ENCODE data around the gene MUS81.
A peak's percentile ranks its signal among the peaks of the same experiment; 100 is the strongest.
"Not testable (repeated sequence)": the region's sequence is repeated elsewhere in the genome, so short reads cannot be mapped to it uniquely, and the experiment has no call there.

MUS81 gene

DNA sequence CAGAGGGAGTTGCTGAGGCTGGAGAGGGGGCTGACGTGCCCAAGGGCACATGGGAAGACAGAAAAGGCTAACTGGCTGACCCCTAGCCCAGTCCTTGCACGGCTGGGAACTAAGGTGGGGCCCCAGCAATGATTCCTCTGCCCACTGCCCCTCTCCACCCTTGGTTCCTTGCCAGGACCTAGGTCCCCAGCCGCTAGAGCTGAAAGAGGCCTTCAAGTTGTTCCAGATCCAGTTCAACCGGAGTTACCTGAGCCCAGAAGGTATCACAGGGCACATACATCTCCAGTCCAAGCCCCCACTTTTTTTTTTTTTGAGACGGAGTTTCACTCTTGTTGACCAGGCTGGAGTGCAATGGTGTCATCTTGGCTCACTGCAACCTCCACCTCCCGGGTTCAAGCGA is 19.8 kb downstream of the MUS81 start:
- DNase-seq, result no peak

DNA sequence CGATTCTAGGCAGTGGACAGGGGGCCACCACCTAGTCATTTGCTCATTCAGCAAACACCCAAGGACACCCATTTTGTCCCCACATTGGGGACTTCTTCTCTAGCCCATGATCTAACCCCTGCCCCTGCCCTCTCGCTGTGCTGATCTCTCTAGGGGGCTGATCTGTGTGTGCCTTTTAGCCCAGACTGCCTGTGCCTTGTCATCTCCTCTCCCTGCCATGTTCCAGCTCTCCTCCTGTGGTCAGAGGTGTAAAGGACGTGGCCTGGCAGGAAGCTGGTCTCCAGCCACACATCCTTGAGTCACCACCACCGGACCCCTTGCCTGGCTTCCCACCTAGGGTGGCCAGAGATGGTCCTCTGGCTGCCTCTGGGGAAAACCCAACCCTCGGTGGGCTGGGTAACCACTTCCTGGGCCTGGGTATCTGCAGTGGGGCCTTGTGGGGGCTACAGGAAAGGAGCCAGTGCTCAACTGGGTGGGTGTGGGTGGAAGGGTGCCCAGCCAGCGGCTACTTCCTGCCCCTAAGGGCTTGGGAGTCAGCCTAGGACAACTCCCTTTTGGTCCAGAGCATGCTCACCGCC is 20.7 kb downstream of the MUS81 start:
- no peak for DNase-seq

DNA sequence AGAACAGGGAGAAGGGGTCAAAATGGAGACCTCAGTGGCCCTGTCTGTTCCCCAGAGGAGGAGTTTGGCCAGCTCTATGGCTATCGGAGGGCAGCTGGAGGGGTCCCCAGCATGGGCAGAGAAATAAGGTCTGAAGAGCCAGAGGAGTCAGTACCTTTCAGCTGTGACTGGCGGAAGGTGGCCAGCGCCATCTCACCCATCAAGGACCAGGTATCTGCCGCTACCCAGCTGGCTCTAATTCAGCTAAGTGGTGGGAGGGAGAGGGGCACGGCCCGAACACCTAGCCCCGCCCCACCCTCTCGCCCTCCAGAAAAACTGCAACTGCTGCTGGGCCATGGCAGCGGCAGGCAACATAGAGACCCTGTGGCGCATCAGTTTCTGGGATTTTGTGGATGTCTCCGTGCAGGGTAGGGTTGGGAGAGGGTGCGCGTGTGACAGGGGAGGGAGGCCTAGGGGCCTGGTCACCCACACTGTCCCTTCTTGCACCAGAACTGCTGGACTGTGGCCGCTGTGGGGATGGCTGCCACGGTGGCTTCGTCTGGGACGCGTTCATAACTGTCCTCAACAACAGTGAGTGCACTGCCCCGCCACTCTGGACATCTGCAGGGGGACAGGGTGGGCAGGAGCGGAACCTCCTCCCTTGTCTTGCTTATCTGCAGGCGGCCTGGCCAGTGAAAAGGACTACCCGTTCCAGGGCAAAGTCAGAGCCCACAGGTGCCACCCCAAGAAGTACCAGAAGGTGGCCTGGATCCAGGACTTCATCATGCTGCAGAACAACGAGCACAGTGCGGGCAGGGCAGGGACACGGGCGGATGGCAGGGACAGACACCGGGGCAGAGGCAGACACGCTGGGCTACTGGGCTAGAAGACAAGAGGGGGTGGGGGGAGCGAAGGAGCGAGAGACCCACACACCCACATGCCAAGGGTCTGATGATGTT is 22.2 kb downstream of the MUS81 start:
- no peak for DNase-seq

DNA sequence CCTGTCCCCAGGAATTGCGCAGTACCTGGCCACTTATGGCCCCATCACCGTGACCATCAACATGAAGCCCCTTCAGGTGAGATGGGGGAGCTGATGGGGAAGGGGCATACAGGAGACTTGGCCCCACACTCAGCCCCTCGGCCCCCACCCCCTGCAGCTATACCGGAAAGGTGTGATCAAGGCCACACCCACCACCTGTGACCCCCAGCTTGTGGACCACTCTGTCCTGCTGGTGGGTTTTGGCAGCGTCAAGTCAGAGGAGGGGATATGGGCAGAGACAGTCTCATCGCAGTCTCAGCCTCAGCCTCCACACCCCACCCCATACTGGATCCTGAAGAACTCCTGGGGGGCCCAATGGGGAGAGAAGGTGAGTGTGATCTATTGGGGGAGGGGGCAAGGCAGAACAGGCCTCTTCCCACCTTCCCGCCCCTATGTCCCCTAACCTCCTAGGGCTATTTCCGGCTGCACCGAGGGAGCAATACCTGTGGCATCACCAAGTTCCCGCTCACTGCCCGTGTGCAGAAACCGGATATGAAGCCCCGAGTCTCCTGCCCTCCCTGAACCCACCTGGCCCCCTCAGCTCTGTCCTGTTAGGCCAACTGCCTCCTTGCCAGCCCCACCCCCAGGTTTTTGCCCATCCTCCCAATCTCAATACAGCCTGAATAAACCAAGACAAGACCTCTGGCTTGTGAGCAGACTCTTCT is 23.0 kb downstream of the MUS81 start:
- DNase-seq, result no peak

DNA sequence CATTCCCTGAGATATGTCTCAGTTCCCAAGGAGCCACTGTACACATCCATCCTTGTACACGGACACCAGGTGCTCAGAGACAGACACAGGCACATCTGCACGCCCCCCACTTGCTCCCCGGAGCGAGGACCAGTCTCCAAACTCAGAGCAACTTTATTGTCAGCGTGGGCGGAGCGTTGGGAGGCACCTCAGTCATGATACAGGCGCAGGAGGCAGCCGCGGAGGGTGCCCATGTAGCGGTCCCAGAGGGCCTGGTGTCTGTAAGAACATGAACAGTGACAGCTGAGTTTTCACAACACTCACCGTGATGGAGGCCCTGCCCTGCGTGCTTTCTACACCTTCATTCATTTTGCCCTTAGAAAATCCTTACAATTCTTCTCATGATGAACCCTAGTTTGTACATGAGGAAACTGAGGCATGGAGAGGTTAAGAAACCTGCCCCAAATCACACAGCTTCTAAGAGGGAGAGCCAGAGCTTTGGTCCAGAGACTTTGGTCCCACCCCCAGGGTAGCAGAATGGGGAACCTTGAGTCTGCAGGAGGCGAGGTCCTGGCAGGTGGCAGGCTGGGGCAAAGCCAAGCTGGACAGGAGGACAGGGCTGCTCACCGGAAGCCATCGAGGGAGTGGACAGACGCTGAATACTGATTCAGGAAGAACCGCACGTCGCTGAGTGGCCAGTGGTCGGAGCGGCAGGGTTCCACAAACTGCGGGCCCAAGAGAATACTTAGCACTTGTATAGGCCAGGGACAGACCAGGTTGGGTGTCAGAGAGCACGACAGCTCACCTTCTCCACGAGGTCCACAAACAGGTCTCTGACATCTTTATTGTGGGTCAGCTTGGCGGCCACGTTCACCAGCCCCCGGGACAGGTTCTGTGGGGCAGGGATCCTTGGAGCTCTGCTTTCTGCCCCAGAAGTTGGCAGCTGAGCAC is 23.8 kb downstream of the MUS81 start:
- DNase-seq, result no peak

DNA sequence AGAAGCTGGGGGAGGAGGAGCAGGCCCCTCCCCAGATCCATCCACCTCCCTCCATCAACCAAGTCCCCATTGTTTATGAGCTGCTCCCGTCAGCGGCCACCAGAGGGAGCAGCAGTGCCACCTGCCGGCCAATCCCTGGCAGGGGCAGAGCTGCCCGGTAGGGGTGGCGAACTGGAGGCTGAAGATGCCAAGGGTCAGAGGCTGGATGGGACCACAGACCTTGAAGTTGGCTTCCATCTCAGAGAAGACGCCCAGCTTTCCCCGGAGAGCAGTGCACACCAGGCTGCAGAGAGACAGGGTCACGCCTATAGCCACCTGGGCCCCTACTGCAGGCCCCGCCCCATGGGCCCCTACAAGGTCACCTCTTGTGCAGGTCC is 24.5 kb downstream of the MUS81 start:
- DNase-seq, result peak; percentile 40 to 79 (median 64)

DNA sequence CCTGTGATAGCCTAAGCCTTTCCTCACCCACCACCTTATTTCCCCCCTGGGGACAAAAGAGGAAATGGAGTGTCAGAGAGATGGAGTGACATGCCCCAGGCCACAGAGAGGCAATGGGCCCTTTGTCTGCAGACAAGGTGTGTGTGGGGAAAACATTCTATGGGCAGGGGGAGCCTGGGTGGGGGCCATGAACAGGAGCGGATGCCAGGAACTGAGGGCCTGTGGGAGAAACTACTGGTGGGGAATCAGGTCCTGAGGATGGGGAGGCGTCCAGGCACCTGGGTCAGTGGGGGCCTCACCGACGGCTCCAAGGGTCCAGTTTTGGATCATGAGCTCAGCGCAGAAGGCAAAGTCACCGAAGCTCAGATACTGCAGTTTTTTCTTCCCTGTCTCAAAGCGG is 25.0 kb downstream of the MUS81 start:
- DNase-seq, result no peak

DNA sequence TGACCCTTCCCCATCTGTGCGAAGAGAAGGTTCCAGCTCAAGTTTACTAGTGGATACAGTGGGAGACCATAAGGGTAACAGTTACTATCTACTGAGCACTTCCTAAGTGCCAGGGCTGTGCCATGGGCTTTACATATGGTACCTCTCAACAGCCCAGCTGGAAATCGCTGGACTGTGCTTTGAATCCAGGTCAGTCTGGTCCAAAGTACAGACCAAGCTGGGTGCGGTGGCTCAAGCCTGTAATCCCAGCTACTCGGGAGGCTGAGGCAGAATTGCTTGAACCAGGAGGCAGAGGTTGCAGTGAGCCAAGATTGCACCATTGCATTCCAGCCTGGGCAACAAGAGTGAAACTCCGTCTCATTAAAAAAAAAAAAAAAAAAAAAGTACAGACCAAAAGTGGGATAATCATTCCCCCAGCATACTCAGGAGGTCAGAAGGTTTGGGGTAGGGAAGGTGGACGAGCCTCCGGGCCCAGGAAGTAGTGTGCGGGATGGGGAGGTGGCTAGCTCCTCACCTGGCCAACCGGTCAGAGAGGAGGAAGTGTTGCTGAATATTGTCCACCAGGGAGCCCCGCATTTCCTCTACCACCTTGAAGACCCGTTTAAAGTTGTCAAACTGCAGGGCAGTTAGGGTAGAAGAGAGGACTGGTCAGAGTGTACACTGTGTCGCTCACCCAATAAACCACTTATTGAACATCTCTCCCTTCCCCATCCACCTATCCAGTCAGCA is 25.7 kb downstream of the MUS81 start:
- no peak for DNase-seq

DNA sequence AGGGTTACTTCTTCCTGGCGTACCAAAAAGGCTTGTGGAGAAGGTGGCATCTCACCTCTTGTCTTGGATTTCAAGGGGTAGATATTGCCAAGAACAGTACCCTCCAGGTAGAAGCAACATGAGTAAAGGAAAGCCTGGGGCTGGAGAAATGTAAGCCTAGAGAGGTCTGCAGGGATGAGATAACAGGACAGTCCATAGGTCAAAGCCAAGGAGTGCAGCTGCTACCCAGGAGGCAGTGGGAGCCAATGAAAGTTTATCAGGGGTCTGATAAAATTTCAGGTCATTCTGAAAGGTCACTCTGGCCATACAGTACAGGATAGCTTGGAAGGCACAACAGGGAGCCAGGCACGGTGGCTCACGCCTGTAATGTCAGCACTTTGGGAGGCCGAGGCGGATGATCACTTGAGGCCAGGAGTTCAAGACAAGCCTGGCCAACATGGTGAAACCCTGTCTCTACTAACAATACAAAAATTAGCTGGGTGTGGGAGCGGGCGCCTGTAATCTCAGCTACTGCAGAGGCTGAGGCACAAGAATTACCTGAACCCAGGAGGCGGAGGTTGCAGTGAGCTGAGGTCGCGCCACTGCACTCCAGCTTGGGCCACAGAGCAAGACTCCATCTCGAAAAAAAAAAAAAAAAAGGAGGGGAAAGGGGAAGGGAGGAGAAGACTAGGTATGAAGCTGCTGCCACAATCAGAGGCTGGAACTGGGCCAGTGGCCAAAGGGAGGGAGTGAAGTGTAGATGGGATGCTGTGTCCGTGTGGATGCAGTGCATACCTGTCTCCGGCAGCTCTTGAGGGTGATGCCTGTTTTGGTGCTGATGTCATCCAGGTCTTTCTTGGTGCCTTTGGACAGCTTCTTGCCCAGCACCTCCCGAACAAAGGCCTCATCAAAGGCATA is 26.8 kb downstream of the MUS81 start:
- no peak for DNase-seq

DNA sequence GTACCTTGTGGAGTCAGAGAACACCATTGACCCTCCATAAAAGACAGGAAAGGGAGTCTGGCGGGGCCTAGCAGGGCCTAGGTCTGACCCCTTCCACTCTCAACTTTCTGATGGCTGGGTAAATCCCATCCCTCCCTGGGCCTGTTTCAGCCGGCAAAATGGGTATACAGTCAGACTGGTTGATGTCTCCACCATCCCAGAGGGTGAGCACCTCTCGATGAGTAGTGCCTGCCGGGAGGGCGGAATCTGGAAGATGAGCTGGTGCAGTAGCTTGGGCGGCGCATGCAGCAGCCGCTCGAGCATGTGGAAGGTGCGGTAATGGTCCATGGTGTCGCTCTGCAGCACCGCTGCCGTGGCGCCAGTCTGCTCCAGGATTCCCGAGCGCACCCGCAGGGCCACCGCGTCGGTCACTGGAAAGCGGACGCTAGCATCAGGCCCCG is 27.5 kb downstream of the MUS81 start:
- peak in 1 of 4 experiments; percentile 49 for DNase-seq

DNA sequence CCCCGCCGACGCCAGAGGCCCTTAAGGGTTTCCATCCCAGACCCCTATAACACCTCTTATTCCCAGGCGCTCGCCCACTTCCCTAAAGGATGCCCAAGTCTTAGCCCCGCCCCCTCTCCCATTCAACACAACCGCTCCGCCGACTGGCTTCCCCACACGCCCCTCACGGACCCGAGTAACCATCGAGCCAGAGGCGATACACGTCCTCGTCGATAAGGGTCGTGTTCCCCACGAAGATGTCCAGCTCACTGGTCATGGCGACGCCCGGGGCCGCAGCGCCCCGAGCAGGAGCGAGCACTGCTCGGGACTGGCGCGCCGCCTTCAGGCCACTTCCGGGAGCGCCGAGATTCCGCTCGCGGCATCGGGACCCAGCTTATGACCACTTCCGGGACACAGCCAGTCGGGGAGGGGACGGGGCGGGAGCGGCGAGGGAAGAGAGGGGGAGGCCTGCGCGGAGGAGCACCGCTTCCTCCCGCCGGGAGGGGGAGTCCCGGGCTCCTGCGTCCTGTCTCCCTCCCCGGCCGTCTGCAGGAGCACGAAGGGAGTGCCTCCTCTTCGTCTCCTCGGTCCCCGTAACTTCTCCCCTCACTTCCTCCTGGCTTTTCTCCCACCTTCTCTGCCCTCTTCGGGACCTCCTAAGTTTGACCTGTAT is 28.1 kb downstream of the MUS81 start, which contains the start of gene FIBP:
Gene FIBP (minus strand): TSS at position 309 of the 652 bp plus-strand sequence. CDS start 53 bp downstream, at position 256.
- DNase-seq, result peak; percentile 87 to 92 (median 89)

DNA sequence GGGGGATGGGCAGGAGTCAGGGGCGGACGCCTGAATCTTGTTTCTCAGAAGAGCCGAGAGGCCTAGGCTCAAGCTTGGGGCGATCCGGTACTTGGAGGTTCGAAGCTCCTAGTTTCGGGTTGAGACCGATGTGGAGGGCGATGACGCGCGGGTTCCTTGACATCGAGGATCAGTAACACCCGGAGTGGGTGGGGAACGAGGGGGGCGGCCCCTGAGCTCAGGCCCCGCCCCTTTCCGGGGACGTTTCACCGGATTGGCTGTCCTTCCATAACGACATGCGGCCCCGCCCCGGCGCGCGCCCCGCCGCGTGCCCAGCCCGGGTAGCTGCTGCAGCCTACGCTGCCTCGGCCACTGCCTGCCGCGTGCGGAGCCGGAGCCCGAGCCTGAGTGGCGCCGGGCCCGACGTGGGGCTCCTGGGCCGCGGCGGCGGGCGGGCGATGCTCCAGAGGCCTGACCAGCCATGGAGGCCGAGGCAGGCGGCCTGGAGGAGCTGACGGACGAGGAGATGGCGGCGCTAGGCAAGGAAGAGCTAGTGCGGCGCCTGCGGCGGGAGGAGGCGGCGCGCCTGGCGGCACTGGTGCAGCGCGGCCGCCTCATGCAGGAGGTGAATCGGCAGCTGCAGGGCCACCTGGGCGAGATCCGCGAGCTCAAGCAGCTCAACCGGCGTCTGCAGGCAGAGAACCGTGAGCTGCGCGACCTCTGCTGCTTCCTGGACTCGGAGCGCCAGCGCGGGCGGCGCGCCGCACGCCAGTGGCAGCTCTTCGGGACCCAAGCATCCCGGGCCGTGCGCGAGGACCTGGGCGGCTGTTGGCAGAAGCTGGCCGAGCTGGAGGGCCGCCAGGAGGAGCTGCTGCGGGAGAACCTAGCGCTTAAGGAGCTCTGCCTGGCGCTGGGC is 30.3 kb downstream of the MUS81 start, which contains the start of gene CCDC85B:
Gene CCDC85B (plus strand): TSS at position 350 of the 895 bp plus-strand sequence. CDS start 111 bp downstream, at position 461.
- DNase-seq, result peak; percentile 84 to 99 (median 96)

DNA sequence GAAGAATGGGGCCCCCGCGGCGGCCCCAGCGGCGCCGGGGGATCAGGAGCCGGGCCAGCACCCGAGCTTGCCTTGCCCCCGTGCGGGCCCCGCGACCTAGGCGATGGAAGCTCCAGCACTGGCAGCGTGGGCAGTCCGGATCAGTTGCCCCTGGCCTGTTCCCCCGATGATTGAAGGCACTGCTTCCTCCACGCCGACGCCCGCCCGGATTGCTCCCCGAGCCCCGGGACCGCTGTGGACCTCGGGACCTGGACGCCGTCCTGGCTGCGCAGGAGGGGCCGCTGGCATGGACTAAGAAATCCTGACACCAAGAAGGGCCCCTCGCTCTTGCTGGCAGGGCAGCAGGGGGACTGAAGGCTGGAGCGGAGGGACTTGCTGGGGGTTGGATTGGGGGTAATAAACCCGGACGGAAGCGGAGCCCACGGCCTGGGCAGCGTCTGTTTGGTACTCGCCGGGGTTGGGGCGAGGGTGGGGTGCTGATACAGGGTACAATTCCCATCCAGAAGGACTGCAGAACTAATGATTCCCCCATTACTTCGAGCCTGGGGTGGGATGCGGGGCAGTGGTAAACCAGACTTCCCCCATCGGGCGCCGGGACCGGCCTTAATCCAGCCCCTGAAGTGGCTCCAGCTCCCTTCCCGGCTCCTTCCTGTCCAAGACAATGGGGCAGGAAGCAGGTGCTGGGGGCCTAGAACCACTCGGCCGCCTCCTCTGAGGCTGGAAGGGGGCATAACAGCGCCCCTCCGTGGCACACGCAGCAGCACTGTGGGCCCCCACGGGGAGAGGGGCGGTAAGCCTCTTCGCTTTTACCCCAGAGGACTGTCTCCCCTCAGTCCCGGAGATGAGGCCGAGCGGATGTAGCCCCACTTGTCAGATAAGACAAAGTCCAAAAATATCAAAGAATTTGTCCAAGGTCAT is 31.2 kb downstream of the MUS81 start:
- no peak for DNase-seq

DNA sequence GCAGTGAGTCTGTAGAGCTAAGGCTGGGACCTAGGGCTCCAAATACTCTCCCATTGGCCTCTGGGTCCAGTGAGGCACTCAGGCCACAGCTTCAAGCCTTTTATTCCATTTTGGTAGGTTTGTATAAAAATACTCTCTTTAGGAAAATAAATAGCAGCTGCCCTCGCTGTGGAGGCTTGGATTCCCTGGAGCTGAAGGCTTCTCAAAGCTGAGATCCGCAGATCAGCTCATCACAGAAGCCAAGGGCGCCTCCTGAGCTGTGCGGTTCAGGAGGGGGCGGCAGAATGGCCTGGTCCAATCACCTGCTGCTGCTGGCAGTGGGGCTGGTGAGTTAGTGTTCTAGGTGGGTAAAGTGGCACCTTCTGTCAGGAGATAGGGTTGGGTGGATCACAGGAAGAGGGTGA is 31.9 kb downstream of the MUS81 start:
- DNase-seq, result not testable (repeated sequence)

DNA sequence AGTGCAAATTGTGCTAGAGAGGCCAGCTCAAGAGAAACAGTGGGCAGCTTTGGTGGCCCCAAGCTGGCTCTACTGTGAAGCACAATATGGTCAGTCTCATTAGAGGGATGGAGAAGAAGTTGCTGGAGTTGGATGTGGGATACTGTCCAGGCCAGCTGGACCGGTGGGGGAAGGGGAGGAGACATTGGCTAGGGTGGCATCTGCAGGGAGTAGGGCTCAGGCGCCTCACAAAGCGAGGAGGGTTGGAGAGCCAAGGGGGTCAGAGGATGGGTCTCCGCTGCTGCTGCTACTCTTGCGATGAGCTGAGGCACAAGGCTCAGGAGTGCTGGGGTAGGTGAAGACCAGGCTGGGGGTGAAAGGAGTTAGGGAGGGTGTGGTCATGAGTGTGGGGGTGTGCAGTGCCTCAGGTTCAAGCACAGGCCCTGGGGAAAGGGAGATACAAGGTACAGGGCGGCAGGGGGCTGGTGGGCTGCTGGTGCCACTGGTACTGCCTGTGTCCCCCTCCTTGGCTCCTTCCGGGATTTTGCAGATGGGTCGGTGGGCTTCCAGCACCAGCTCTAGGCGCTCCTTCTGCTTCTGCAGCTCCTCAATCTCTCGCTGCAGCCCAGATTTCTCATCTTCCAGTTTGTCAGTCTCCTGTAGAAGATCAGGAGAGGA is 32.6 kb downstream of the MUS81 start:
- no peak for DNase-seq

DNA sequence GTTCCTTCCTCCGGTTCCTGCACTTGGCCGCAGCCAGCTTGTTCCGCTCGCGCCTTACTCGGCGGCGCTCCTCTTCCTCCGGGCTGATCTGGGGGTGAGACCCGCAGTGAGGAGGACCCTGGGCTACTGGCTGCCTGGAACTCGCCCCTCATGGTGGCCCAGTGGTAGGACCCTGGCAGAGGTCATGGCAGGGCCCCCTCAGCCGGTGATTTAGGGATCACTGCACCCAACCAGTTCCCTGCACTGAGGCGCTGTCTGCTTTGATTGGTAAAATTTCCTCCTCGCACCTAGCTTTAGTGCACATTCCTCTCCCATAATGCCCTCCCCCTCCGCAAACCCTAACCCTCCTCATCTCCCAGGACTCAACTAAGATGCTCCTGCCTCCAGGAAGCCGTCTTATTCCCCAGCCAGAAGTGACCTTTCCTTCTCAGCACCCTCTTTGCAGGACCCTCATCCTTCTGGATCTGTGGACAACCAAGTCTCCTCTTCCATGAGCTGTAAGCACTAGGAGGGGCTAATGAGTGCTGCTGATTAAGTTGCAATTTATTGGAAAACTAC is 33.9 kb downstream of the MUS81 start:
- no peak for DNase-seq

DNA sequence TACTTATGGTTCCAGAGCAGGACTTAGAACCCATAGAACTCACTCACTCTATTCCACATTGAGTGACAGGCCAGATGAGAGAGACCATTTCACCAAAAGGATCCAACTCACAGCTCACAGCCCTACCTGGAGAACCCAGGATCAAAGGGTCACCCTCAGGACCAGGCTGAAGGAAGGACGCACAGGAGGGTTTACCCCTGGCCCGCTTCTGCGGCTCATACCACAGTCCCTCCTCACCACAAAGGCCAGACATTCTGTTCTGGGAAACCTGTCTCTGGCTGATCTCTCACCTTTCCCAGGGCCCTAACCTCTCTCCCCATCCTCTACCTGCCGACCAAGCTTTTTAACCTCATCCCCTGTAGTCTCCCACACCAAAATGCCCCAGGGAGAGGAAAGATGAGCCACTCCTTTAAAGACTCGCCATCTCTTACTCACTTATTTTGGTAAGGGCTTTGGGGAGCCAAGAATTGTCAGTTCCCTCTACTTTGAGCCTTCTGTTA is 35.3 kb downstream of the MUS81 start:
- DNase-seq, result no peak

Data from activated naive CD4-positive, alpha-beta T cell (primary cell).